ENCODE data around the gene BDH1.

DNA sequence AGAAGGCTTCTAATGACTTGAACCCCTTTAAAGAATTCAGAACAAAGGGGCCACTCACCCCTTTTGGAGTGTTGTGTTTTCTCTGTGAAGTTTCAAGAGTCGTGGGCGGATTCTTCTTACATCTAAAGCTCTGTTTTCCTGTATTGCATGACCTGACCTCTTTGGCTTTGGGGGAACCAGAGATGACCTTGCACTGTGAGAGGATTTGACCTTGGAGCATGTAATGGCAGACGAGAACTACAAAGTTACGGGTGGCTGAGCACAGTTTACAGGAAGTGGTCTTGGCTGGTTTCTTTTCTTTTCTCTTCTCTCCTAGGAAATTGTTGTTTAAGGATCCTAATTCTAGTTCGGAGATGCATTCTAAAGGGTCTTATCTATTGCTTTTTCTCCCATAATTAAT is 6.2 kb upstream of the BDH1 start:
- no peak for TF ChIP-seq POLR2A (IDR thresholded peaks at IDR 0.05)
- TF ChIP-seq, protein P1, sequence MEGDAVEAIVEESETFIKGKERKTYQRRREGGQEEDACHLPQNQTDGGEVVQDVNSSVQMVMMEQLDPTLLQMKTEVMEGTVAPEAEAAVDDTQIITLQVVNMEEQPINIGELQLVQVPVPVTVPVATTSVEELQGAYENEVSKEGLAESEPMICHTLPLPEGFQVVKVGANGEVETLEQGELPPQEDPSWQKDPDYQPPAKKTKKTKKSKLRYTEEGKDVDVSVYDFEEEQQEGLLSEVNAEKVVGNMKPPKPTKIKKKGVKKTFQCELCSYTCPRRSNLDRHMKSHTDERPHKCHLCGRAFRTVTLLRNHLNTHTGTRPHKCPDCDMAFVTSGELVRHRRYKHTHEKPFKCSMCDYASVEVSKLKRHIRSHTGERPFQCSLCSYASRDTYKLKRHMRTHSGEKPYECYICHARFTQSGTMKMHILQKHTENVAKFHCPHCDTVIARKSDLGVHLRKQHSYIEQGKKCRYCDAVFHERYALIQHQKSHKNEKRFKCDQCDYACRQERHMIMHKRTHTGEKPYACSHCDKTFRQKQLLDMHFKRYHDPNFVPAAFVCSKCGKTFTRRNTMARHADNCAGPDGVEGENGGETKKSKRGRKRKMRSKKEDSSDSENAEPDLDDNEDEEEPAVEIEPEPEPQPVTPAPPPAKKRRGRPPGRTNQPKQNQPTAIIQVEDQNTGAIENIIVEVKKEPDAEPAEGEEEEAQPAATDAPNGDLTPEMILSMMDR (IDR thresholded peaks at IDR 0.05), result no peak
